HG03342 (cell line): ENCODE measurements around the gene AKAP13.
"Not testable (repeated sequence)": the region's sequence is repeated elsewhere in the genome, so short reads cannot be mapped to it uniquely, and the experiment has no call there.

Source experiments
- ATAC-seq: cut with Tn5 transposase; IDR thresholded peaks from one replicate; pipeline ENCODE4 v1.9.1; 2021; ENCODE audit warnings: mild to moderate bottlenecking, moderate library complexity; ENCODE audit not compliant: unreplicated experiment

The AKAP13 gene

DNA sequence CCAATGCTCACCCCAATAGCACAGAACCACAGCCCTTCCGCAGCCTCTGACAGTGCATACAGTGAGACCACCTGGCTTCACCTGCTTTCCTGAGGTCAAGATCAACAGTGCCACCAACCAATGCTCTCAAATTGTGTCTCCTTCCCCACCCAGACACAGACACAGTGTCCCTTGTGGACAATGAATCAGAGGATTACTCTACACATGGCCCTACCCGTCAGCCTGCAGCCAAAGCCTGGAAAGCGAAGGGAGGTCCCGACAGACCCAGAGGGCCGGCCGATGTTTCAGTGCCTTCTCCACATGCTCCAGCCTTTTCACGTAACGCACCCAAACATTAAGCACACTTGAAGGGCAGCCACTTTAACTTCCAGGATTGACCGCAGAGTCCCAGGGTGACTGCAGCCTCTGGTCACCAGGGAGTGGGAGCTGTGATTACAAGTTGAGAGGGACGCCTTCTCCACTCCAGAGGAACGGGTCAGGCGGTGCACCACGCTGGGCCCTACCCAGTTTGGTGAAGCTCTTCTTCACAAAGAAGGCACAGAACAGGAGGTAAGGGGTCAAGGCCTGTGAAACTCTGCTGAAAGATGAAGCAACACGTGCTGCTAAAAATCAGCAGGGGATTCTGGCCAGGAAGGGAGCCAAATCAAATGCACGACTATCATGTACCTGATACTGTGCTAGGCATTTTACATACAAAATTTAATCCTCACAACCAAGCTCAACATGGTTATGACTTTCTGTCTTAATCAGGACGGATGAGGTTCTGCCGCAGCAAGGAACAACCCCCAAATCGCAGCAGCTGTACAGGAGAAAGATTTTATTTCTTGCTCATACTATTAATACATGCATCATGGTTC, 397.1 kb downstream of the AKAP13 start:
- ATAC-seq: no peak

DNA sequence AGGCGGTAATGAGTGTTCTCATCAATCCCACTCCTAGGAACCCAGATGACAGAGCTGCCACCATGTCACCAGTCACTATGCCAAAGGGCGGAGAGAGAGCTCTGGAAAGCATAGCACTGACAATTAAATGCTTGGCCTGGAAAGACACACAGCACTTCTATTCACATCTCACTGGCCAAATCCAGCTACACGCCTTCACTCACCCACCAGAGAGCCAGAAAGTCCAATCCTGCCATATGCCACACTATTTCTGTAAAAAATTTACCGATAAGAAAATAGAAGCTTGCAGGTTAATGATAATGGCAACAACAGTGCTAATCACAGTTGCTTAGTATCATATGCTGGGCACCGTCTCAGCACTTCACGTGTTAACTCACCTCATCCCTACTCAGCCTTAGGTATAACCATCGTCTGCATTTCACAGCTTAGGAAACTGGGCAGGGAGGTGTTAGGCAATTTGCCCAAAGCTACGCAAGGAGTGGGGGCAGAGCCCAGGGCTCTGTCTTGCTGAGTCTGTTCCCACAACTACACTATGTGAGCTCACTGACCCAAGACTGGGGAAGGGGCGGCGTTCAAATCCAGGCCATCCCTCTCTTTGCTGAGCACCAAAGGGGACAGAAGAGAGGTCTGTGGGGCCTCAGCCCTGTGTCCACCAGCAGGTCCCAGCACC, 397.8 kb downstream of the AKAP13 start:
- ATAC-seq: no peak

DNA sequence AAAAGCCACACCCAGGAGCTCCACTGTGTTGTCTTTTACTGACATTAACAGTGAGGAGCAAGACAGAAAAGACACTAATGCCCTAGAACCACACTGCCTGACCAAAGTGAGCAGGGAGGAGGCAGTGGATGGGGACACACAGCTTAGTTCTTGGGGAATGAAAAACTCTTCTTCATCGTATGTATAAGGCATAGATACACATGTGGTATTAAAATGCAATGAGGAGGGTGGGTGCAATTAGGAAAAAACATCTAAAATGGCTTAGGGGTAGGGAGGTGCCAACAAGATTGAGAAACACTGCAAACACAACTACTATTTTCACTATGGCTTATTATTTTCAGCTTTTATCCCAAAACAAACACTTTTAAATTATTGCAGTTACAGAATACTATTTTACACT, 398.8 kb downstream of the AKAP13 start:
- no peak for ATAC-seq

DNA sequence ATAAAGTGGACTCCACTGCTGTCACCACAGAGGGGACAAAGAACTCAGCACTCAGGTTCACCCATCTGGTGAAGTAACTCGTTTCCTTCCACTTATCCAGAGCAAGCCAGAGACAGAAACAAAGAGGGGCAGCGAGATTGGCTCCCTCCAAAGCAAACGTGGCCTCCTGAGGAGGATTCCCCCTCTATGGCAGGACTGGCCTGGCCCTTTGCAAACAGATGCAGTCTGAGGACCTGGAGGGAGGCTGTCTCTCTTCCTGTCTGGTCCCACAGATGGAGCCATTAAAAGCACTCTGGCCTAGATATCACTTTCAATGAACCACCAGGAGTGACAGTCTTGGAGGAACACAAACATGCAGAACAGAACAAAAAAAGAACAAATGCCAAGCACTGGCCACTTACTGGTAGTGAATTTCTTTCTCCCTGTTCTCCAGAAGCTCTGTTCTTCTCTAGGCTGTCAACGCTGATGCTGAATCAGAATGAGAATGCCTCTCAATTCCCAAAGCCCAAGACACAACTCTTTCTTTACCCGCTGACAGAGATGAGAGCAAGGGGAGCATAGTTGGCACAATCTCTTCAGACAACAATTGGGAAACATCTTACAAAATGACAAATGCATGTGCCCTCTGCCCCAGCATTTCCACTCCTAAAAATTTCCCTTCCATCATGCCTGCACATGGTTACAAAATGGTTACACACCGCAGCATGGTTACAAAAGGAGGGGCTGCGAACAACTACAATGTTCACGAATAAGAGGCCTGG, 400.0 kb downstream of the AKAP13 start:
- ATAC-seq: no peak

DNA sequence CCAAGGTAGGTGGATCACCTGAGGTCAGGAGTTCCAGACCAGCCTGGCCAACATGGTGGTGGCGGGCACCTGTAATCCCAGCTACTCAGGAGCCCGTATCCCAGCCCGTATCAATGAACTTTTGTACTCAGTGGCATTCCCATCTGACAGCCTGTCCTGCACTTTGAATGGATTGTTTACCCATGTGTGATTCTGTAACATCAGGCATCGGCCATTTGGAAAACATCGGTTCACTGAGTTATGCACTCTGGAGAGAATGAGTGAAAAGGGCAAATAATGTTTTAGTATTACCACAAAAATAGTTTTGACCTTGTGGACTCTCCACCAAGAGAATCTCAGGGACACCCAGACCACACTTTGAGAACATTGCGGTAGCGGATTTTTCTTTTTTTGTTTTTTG, 400.7 kb downstream of the AKAP13 start:
- ATAC-seq: no peak

DNA sequence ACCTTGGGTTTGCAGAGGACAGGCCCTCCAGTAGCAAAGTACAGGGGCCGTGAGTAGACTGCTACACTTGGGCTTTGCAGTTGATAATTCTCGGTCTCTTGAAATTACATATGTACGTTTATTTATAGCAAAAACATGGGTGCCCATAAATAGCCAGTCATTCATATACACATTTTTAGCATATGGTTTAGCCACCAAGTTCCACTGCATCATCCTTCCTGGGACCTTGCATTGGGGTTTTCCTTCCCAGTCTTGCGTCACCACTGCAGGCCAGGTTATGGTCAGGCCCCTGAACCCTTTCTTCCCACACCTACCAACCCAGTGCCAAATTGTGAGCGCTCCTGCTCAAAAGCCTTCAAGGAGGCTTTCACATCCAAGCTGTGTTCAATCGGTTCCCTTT, 401.7 kb downstream of the AKAP13 start:
- ATAC-seq: no peak

DNA sequence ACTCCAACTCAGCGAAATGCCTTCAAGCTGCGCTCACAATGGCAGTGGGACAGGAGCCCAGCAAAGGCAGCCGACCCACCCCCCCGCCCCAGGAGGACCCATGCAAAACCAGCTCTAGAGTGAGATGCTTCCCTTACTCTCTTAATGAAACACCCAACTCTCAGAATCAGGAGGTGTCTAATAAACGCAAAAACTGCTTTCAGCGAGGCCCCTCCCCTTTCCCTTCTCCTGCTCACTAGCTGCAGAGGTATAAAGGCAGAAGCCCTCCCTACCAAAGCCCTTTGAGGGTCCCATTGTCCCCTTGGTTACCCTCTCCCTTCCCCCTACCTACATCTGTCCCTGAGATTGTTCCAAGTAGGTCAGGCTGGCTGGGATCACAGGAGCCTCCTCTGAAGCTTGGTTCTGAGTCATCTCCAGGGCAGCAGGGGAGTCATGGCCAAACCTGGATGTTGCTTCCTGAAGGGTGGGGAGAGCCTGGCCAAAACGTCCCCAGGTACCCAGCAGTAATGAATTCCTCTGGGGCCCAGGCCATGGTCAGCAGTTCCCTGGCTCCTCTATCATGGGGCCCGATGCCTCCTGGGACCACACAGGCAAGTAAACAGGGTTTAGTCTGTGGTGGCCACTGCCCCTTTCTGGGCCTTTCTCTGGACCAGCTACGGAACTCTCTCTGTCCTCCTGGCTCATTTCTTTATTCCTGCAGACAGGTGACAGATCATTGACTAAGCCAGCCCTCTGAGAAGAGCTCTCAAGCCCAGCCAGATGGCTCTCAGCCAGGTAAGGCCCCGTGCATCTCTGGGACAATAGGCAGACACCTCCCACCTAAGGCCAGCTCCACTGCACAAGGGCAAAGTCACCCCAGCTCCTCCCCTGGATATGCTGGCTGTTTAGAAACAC, 405.7 kb downstream of the AKAP13 start:
- ATAC-seq: no peak

DNA sequence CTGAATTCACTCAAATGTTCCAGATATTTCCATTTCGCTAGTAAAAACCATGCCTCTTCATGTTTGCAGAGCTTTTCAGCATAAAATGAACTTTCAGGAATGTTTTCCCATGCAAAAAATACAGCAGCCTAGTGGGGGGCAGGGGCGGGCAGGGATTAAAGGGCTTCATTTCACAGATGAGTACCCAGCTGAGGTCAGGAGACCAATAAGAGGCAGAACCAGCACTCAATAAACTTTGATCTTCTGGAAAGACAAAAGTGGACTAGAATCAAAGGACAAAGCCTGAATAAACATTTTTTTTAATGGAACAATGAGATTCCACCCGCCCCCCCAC, 406.3 kb downstream of the AKAP13 start:
- ATAC-seq: no peak

DNA sequence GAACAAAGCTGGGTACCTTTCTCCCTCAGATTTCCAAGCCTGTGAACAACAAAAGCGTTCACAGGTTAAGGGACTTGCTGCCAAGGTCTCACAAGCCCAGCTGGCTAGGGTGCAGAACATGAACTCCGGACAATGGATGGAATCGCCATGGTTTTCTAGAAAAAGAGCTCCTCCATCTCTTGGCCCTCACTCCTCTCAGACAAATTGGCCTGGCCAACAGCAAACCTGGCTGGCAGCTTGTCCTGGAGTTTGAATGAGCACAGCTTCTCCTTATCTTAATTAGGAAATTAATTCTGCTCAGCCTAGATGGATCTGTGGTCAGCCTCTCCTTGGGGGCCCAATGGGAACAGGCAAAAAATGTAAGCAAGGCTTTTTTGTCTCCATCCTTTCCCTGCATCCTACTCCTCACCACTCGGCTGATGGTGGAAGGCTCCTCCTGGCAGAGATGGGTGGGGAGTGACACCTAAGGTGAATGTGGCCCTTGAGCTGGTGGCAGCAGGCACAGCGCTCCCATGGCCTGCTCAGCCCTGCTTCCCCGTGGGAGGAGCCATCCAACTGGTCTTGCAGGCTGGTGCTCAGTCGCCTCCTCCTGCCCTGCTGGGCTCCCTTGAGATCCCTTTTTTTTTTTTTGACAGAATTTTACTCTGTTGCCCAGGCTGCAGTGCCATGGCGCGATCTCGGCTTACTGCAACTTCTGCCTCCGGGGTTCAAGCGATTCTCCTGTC, 408.5 kb downstream of the AKAP13 start:
- ATAC-seq: no peak

DNA sequence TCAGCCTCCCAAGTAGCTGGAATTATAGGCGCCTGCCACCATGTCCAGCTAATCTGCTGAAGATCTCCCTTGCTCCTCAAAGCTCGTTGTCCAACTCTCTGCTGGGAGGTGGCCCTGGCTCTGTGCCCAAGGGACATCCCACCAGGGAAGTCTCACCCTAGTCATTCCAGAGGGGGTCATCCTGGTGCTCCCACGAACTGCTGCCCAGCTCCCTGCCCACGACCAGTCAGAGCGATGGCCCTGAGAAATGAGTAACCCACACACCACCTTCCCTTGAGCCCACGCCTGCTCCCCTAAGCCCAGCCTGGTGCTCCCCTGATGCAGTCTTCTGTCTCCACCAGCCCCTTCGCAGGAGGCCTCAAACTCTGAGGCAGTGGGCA, 409.1 kb downstream of the AKAP13 start:
- ATAC-seq: no peak

DNA sequence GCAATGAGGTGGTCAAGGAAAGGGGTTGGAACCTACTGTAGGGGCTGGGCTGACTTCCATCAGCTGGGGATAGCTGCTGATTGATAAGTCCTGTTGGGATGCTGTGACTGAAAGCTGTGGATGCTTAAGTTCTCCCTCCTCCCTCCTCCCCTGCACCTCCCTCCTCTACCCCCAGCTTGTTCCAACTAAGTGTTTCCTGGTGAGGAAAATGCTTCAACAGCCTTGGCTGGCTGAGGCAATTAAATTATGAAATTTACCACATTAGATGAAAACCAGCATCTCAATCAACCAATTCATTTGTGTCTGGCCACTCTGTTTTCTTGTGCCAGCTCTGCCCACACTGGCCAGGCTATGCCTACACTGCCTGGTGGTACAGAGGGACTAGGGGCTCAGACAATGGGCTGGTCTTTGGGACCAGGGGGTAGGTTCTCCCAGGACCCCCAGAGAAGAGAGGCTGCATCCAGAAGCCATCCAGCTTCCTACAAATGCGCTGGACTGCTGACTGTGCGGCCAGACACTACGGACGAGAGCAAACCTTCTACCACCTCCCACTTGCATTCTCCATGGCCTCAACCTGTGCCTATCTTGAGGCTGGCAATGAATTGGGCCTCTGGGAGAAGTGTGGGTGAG, 411.8 kb downstream of the AKAP13 start:
- no peak for ATAC-seq

DNA sequence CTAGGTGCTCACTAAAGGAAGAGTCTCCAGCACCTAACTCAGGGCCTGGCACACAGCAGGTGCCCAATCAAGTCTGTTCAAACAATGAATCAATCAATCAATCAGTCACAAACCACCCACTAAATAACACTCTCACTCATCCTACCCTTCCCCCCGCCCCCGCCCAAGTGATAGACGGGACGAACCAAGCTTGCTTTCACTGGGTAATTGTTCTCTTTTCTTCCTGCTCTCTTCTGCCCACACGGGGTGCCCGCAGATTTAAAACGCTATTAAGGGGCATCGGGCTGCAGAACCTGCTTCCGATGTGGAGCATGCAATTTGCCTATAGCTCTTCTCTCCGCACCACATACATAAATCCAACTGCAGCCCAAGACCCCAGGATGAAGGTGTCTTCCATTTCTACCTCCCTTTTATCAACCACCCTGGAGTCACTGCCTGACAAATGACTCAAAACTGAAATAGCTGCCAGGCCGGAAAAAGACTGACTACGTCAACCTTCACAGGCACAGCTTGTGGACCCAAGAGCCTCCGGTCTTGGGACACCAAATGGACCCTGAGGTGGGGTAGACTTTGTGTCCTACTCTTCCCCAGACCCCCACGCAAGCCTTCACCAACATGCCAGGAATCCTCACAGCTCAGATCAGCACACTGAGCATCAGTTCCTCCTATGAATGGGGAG, 412.6 kb downstream of the AKAP13 start:
- no peak for ATAC-seq

DNA sequence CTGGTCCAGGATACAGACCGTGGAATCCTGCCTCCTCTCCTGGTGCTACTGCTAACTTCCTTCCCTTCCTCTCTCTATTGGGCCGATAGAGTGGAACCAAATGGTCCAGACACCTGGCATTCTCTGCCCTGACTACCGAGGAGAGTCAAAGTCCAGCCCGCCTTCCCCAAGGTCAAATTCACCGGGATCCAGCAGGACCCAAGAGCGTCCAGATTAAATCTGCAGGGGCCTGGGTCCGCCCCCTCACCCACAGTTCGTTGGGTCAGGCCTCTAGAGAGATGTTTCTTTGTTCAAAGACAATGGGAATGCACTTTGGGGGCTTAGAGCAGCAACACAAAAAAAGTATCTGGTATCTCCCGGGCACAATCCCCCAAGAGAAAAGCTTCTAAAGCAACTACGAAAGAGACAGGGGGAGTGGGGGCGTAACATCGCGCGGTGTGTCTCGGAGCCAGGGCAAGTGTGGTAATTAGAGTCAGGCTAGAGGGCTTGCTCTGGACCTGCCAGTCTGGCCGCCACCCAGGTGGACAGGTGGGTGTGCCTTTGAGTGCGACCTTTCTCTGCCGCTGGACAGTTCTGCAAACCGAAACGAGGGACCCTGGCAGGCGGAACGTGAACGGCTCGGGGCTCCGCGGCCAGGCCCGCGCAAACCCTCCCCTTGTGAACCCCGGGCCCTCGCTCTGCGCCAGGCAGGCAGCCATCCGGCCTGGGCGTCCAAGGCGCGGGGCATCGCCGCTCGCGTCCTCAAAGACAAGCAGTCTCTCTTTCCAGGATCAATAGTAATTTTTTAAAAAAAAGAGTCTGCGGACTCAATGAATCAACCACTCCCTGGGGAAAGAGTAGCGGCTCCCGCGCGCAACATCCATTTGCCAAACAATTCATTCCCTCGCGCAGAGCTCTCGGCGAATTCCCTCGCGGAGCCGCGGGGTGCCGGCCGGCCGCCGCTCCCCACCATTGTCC, 413.5 kb downstream of the AKAP13 start:
- ATAC-seq: peak; percentile 41

DNA sequence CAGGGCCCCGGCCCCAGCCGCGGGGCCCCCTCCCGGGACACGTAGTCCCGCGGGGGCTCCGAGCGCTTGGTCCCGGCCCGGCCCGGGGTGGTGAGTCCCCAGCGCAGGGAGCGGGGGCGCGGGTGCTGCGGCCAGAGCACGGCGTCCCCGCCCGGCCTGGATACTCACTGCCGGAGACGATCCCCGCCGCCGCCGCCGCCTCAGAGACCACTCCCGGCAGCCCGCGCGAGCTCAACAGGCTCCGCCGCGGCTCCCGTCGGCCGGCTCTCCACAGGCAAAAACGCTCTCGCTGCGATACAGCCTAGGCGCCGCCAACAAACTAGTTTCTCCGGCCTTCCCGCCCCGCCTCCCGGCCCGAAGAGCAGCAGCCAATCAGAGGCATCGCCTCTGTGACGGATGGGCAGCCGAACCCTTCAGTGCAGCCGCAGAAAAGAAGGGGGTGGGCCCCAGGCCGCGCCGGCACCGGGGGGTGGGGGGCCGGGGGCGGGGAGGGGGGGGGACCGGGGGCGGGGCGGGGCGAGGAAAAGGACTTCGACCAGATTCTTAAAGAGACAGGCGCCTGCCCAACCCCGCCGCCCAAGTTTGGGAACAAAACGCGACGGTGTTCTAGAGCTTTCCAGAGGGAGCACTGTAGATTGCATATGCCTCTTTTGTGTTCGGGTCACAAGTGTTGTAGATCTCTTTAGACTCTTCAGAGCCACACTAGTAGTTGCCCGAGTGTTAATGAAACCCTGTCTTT, 414.4 kb downstream of the AKAP13 start, which contains the start of gene KLHL25:
KLHL25 (minus strand) TSS at position 328 of the 739 bp plus-strand sequence. CDS start 25,115 bp downstream, outside the sequence.
- peak; percentile 99 for ATAC-seq

DNA sequence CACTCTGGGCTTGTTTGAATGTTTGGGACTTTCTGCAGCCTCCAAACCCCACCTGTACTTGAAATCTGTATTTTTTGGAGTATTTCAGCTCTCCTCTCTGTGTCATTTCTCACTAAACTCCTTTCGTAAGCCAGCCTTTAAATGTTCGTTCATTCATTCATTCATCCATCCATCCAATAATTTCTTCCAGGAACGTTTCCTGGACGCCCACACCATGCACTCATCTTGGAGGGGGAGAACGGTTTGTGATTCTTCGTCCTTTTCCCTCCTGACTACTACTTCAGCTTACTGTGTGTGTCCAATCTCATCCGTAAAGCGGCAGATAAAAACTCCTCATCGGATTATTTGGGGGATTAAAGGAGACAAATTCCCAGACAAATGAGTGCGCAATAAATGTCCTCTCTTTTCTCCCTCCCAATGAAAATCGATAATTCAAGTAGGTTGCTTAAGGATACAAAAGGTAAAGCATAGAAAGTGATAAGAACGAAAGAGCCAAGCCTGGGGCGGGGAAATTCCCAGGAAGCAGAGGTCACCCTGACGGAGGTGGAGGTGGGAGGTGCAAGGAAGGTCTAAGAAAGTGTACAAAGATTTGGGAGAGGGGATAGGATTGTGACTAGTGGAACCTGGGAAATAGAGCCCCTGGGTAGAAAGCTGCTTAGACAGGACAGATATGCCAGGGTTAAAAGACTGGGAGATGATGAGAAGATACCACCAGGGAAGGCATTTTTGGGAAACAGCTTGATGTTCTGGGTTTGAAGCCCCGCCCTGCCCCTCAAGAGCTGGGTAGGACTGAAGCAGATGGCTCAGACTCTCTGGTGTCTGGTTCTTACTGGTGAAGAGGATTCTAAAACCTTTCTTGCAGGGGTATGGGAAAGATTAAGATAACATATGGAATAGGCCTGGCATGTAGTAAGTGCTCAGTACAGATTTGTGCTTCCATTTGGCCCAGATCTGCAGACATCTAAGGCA, 415.2 kb downstream of the AKAP13 start:
- no peak for ATAC-seq

DNA sequence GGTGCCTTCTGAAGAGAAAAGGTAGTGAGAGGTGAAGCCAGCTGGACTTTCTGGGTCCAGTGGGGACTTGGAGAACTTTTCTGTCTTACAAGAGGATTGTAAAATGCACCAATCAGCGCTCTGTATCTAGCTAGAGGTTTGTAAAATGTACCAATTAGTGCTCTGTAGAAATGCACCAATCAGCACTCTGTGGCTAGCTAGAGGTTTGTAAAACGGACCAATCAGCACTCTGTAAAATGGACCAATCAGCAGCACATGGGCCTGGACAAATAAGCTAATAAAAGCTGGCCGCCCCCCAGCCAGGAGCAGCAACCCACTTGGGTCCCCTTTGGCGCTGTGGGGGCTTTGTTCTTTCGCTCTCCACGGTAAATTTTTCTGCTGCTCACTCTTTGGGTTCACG, 416.0 kb downstream of the AKAP13 start:
- not testable (repeated sequence) for ATAC-seq
